ENCODE measurements around the gene SBF2. TPM values are rescaled to one million over a fixed set of nuclear protein-coding genes. Genes with fewer than 3 reads are reported as not detected.

Gene SBF2
- total RNA-seq, 4 donors from 2014 or later, result 42.3 to 106 (median 45.3) TPM

GRCh38 chr11:10315083-10315482, 21.1 kb upstream of the SBF2 start:
- no peaks in the 10 kb centered on the region for H3K27me3 ChIP-seq
- no peak for TF ChIP-seq EP300 (IDR thresholded peaks at IDR 0.05)
- TF ChIP-seq POLR2A (IDR thresholded peaks at IDR 0.05), result no peak
- TF ChIP-seq POLR2AphosphoS5 (IDR thresholded peaks at IDR 0.05), result no peak
- no peak for TF ChIP-seq CTCF (IDR thresholded peaks at IDR 0.05)
- WGBS, result 85% methylated on average over 6 of the region's 6 CpGs
- no peak for DNase-seq (ENCODE audit: low spot score in 2 of 2)
- peaks cover 19% of the 10 kb centered on the region for H3K4me1 ChIP-seq
- no peaks in the 10 kb centered on the region for H3K9me3 ChIP-seq
- H3K4me3 ChIP-seq, result no peak overlapping the region
- no peaks in the 10 kb centered on the region for H3K36me3 ChIP-seq
- no peak overlapping the region for H3K27ac ChIP-seq

GRCh38 chr11:10314199-10315072, 20.4 kb upstream of the SBF2 start:
- H3K36me3 ChIP-seq, result no peaks in the 10 kb centered on the region
- no peak overlapping the region for H3K27ac ChIP-seq
- no peak overlapping the region for H3K4me3 ChIP-seq
- TF ChIP-seq POLR2A (IDR thresholded peaks at IDR 0.05), result no peak
- no peak for TF ChIP-seq CTCF (IDR thresholded peaks at IDR 0.05)
- TF ChIP-seq POLR2AphosphoS5 (IDR thresholded peaks at IDR 0.05), result no peak
- TF ChIP-seq EP300 (IDR thresholded peaks at IDR 0.05), result no peak
- 58% methylated on average over 8 of the region's 8 CpGs for WGBS
- no peaks in the 10 kb centered on the region for H3K27me3 ChIP-seq
- DNase-seq (ENCODE audit: low spot score in 2 of 2), result no peak
- H3K4me1 ChIP-seq, result peaks cover 20% of the 10 kb centered on the region
- no peaks in the 10 kb centered on the region for H3K9me3 ChIP-seq

GRCh38 chr11:10311802-10312201, 17.8 kb upstream of the SBF2 start:
- Histone ChIP-seq H3K27me3 (no peaks in the 10 kb centered on the region), H3K36me3 (no peaks in the 10 kb centered on the region), H3K4me1 (peaks cover 35% of the 10 kb centered on the region), H3K4me3 (no peak overlapping the region), H3K27ac (no peak overlapping the region), H3K9me3 (no peaks in the 10 kb centered on the region)
- no peak for DNase-seq (ENCODE audit: low spot score in 2 of 2)
- TF ChIP-seq POLR2AphosphoS5 (IDR thresholded peaks at IDR 0.05) (no peak), EP300 (IDR thresholded peaks at IDR 0.05) (no peak), POLR2A (IDR thresholded peaks at IDR 0.05) (no peak), CTCF (IDR thresholded peaks at IDR 0.05) (no peak)
- 96% methylated on average over 2 of the region's 2 CpGs for WGBS

- Histone ChIP-seq H3K4me3 (no peak overlapping the region), H3K4me1 (peaks cover 49% of the 10 kb centered on the region), H3K9me3 (no peaks in the 10 kb centered on the region), H3K27me3 (no peaks in the 10 kb centered on the region), H3K27ac (peak overlapping the region; percentile 92), H3K36me3 (no peaks in the 10 kb centered on the region)
- TF ChIP-seq POLR2AphosphoS5 (IDR thresholded peaks at IDR 0.05) (no peak), POLR2A (IDR thresholded peaks at IDR 0.05) (no peak), EP300 (IDR thresholded peaks at IDR 0.05) (no peak), CTCF (IDR thresholded peaks at IDR 0.05) (no peak)
- DNase-seq (ENCODE audit: low spot score in 2 of 2), result no peak
- WGBS, result 96% methylated on average over 3 of the region's 3 CpGs
Measured at GRCh38 chr11:10310301-10310841, 16.4 kb upstream of the SBF2 start.
